ENCODE results near the gene COL20A1. TPM values are rescaled to one million over a fixed set of nuclear protein-coding genes. Genes with fewer than 3 reads are reported as not detected.

The COL20A1 gene
- total and polyA plus RNA-seq, 2 of the 13 experiments (the other 11 are each of a cell fraction or from before 2014, with no cell fraction given): not detected

- TF ChIP-seq ZFP36L1 (CRISPR knock-in tag; IDR thresholded peaks at IDR 0.05) (no peak), MTA1 (CRISPR knock-in tag; IDR thresholded peaks at IDR 0.05; ENCODE audit: borderline replicate concordance) (peak; percentile 82; the same call in 1 of the 2 replicates), ZNF296 (CRISPR knock-in tag; conservative IDR thresholded peaks at IDR 0.05) (0 out of 2 replicates have a peak, but pooled peaks have one; percentile 11), FOXA1 (IDR thresholded peaks at IDR 0.05) (no peak), FOXA1 (CRISPR knock-in tag; IDR thresholded peaks at IDR 0.05) (peak; percentile 4; the same call in 1 of the 2 replicates), GATAD2A (CRISPR knock-in tag; IDR thresholded peaks at IDR 0.05) (peak; percentile 24; the same call in 1 of the 2 replicates), CSRNP1 (CRISPR knock-in tag; IDR thresholded peaks at IDR 0.05) (0 out of 2 replicates have a peak, but pooled peaks have one; percentile 52), HDAC1 (CRISPR knock-in tag; IDR thresholded peaks at IDR 0.05) (peak; percentile 61; the same call in 1 of the 2 replicates), HIC2 (CRISPR knock-in tag; IDR thresholded peaks at IDR 0.05; ENCODE audit: low read depth) (peak; percentile 85; the same call in 1 of the 2 replicates), ZNF839 (CRISPR knock-in tag; IDR thresholded peaks at IDR 0.05; ENCODE audit: borderline replicate concordance) (no peak), HNF4A (CRISPR knock-in tag; IDR thresholded peaks at IDR 0.05) (peak; percentile 71), ZNF768 (CRISPR knock-in tag; IDR thresholded peaks at IDR 0.05) (peak; percentile 72), ETS1 (CRISPR knock-in tag; IDR thresholded peaks at IDR 0.05) (no peak), ZFY (CRISPR knock-in tag; IDR thresholded peaks at IDR 0.05) (0 out of 2 replicates have a peak, but pooled peaks have one; percentile 1), MED8 (CRISPR knock-in tag; IDR thresholded peaks at IDR 0.05; ENCODE audit: insufficient replicate concordance) (peak; percentile 31), DPF2 (CRISPR knock-in tag; IDR thresholded peaks at IDR 0.05; ENCODE audit: borderline replicate concordance, low read depth) (0 out of 2 replicates have a peak, but pooled peaks have one; percentile 28)
Observed at GRCh38 chr20:63376283-63377250, 83.6 kb downstream of the COL20A1 start (continued).
